HG03342 (cell line): ENCODE results near the gene SPART.

Experiments used
- ATAC-seq: cut with Tn5 transposase; IDR thresholded peaks from one replicate; pipeline ENCODE4 v1.9.1; 2021; ENCODE audit warnings: mild to moderate bottlenecking, moderate library complexity; ENCODE audit not compliant: unreplicated experiment

The SPART gene

DNA sequence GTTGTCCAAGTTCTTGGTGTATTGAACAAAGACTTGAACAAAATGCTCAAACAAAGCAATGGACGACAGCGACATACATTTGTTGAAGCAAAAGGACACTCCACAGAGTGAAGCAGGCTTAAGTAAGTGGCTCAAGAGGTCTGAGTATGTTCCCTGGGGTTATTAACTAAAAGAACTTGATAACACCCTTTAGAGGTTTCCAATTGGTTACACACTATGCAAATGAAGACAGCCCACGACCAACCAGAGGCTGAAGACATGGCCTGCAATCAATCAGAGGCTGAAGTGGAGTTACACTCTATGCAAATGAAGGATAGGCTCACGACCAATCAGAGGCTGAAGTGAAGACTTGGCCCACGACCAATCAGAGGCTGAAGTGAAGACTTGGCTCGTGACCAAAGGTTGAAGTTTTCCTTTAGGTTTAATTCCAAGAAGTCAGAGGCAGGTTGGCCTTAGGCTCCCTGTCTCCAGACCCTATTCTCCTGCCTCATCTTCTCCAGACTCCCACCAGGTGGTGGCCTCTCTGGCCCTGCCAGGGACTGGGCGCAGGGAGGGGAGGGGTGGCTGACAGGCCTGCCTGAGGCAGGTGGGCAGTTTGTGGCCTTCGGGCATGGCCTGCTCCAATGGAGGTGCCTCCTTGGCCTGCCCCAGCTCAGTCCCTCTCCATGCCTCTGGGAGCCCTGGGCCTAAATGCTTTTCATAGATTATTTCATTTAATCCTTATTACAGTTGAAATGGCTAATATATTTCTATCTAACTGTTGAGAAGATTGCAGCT, 86.6 kb downstream of the SPART start:
- ATAC-seq = no peak

DNA sequence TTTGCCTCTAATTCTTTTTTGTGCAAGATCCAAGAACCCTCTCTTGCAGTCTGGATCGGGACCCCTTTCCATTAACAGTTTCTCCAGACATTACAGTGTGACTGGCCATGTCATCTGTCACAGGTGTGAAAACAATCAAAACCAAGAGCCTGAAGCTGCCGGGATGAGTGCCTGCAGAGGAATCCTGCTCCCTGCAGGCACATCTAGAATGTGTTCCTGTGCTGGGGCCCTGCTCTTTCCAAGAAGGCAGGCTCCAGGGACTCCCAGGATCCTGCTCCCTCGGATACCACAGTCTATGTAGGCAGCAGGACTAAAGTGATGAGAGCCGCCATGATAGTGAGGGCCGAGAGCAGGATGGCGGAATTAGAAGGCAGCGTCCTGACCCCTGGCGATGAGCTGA, 87.4 kb downstream of the SPART start:
- ATAC-seq = no peak
